SK-MEL-5 (cell line): Measurements from ENCODE around the gene TMEM222. TPM values are rescaled to one million over a fixed set of nuclear protein-coding genes. Genes with fewer than 3 reads are reported as not detected.
A peak's percentile ranks its signal among the peaks of the same experiment; 100 is the strongest.

Source experiments
- DNase-seq: peaks from one replicate; pipeline ENCODE4 v3.0.0-alpha.2; 2016; ENCODE audit warnings: low read depth, low spot score
- in situ Hi-C: cut with HindIII; loops from 2 replicates; pipeline ENCODE4 v1.10.0; 2016; ENCODE audit warnings: low sequenced_read_pairs, high pct_unique_total_duplicates, low pct_unique_long_range_greater_than_20kb
- total RNA-seq: library from RNA; depleted of rRNA; stranded (reverse); fragments of >200 nt; shearing (Covaris generic); gene quantifications from 2 replicates; pipeline ENCODE4 v1.2.3, GENCODE V29; 2014

Gene TMEM222
- total RNA-seq, 1 experiment from 2014 or later: 38.0 TPM

GRCh38 chr1:27350663-27351540 lies 28.9 kb downstream of the TMEM222 start:
- in situ Hi-C loops: no loop called here
- no peak for DNase-seq

- no peak for DNase-seq
These were observed 29.7 kb downstream of the TMEM222 start for GRCh38 chr1:27351541-27352107.

GRCh38 chr1:27353166-27353565 lies 31.2 kb downstream of the TMEM222 start:
- no peak for DNase-seq
- in situ Hi-C loops: no loop called here

More at GRCh38 chr1:27351541-27352107, 29.7 kb downstream of the TMEM222 start:
- in situ Hi-C loops: no loop called here

GRCh38 chr1:27353629-27354028 lies 31.7 kb downstream of the TMEM222 start:
- DNase-seq: no peak
- in situ Hi-C loops: no loop called here

GRCh38 chr1:27355683-27356082 lies 33.7 kb downstream of the TMEM222 start:
- DNase-seq: no peak
- in situ Hi-C loops: no loop called here

GRCh38 chr1:27356277-27356618 lies 34.3 kb downstream of the TMEM222 start:
- in situ Hi-C loops: no loop called here

GRCh38 chr1:27356619-27357280 lies 34.8 kb downstream of the TMEM222 start:
- in situ Hi-C loops: no loop called here
- no peak for DNase-seq

More at GRCh38 chr1:27356277-27356618, 34.3 kb downstream of the TMEM222 start:
- no peak for DNase-seq

- in situ Hi-C loops: no loop called here
- peak; percentile 50 for DNase-seq
These were observed 35.5 kb downstream of the TMEM222 start for GRCh38 chr1:27357281-27358037.

GRCh38 chr1:27358038-27358927 lies 36.3 kb downstream of the TMEM222 start:
- no peak for DNase-seq

GRCh38 chr1:27358928-27359313 lies 37.0 kb downstream of the TMEM222 start:
- DNase-seq: no peak
- in situ Hi-C loops: no loop called here

More at GRCh38 chr1:27358038-27358927, 36.3 kb downstream of the TMEM222 start:
- in situ Hi-C loops: no loop called here

GRCh38 chr1:27359822-27360158 lies 37.8 kb downstream of the TMEM222 start:
- no peak for DNase-seq
- in situ Hi-C loops: no loop called here

GRCh38 chr1:27360159-27361043 lies 38.4 kb downstream of the TMEM222 start:
- in situ Hi-C loops: no loop called here
- no peak for DNase-seq

GRCh38 chr1:27361044-27361402 lies 39.1 kb downstream of the TMEM222 start:
- in situ Hi-C loops: no loop called here

GRCh38 chr1:27361553-27361952 lies 39.6 kb downstream of the TMEM222 start:
- DNase-seq: no peak
- in situ Hi-C loops: no loop called here

More at GRCh38 chr1:27361044-27361402, 39.1 kb downstream of the TMEM222 start:
- no peak for DNase-seq

GRCh38 chr1:27363766-27364695 lies 42.1 kb downstream of the TMEM222 start:
- in situ Hi-C loops: no loop called here
- no peak for DNase-seq
